Common myeloid progenitor, CD34-positive (primary cell): ENCODE measurements around the gene AMBP.

ENCODE experiments used
- CTCF ChIA-PET: fragments of 350-600 bp; sonication (Branson Sonifier 250); formaldehyde crosslinking; loops from one replicate; lab custom pipeline; 2021; ENCODE audit warnings: antibody characterized with exemption; lab: Charles Lee
- POLR2A ChIA-PET: fragments of 350-600 bp; sonication (Branson Sonifier 250); formaldehyde crosslinking; loops from one replicate; lab custom pipeline; 2021; ENCODE audit warnings: antibody characterized with exemption; lab: Charles Lee
- DNase-seq, 3 donors: peaks; one replicate each; pipeline versions ENCODE4 v3.0.0 to v3.0.0-alpha.2; 2013
- H3K27ac ChIP-seq, 2 experiments: 1 replicate in 1 of 2; 2 replicates in 1 of 2; pipeline ENCODE4 v1.7.0; 2013; ENCODE audit warnings: inconsistent platforms in 2 of 2, low read length in 2 of 2, mild to moderate bottlenecking in 2 of 2, low read depth in 1 of 2, moderate library complexity in 1 of 2; ENCODE audit not compliant: severe bottlenecking in 2 of 2, insufficient read depth in 1 of 2, poor library complexity in 1 of 2
- H3K27me3 ChIP-seq, 5 experiments: replicated peaks in 2 of 5; 1 replicate in 3 of 5; 2 replicates in 2 of 5; pipeline versions ENCODE4 v1.6.1 to v1.7.0; 2013; ENCODE audit warnings: low read length in 4 of 5, mild to moderate bottlenecking in 2 of 5, moderate library complexity in 2 of 5, inconsistent platforms in 1 of 5; ENCODE audit not compliant: insufficient read depth in 5 of 5, control insufficient read depth in 4 of 5
- H3K36me3 ChIP-seq, 4 experiments: 1 replicate in 2 of 4; 2 replicates in 2 of 4; pipeline versions ENCODE4 v1.6.1 to v1.7.0; 2013; ENCODE audit warnings: low read length in 3 of 4, control low read depth in 1 of 4, mild to moderate bottlenecking in 1 of 4; ENCODE audit not compliant: control insufficient read depth in 4 of 4, insufficient read depth in 4 of 4
- H3K4me1 ChIP-seq, 4 experiments: 1 replicate in 3 of 4; 2 replicates in 1 of 4; pipeline versions ENCODE4 v1.6.1 to v1.7.1; 2013; ENCODE audit warnings: low read length in 3 of 4, mild to moderate bottlenecking in 3 of 4, control low read depth in 1 of 4, inconsistent platforms in 1 of 4, moderate library complexity in 1 of 4; ENCODE audit not compliant: control insufficient read depth in 4 of 4, insufficient read depth in 4 of 4; ENCODE audit errors: control extremely low read depth in 1 of 4
- H3K4me3 ChIP-seq, 7 experiments: 1 replicate in 4 of 7; 2 replicates in 3 of 7; pipeline versions ENCODE4 v1.5.1 to v1.7.0; 2013; ENCODE audit warnings: mild to moderate bottlenecking in 7 of 7, low read length in 6 of 7, moderate library complexity in 6 of 7, inconsistent platforms in 2 of 7, low read depth in 2 of 7, control low read depth in 1 of 7; ENCODE audit not compliant: insufficient read depth in 4 of 7, control insufficient read depth in 1 of 7; ENCODE audit errors: extremely low read depth in 1 of 7
- H3K9me3 ChIP-seq, 5 experiments: 1 replicate in 4 of 5; 2 replicates in 1 of 5; pipeline versions ENCODE4 v1.6.1 to v1.7.1; 2013; ENCODE audit warnings: low read length in 4 of 5, mild to moderate bottlenecking in 2 of 5, inconsistent platforms in 1 of 5, low read depth in 1 of 5, moderate library complexity in 1 of 5; ENCODE audit not compliant: control insufficient read depth in 4 of 5, insufficient read depth in 2 of 5; ENCODE audit errors: control extremely low read depth in 1 of 5
- WGBS: methylation state at CpG from one replicate; pipeline ENCODE4 v1.1.5; 2013; ENCODE audit not compliant: insufficient coverage; 5-methylcytosine and 5-hydroxymethylcytosine counted together

The AMBP gene

DNA sequence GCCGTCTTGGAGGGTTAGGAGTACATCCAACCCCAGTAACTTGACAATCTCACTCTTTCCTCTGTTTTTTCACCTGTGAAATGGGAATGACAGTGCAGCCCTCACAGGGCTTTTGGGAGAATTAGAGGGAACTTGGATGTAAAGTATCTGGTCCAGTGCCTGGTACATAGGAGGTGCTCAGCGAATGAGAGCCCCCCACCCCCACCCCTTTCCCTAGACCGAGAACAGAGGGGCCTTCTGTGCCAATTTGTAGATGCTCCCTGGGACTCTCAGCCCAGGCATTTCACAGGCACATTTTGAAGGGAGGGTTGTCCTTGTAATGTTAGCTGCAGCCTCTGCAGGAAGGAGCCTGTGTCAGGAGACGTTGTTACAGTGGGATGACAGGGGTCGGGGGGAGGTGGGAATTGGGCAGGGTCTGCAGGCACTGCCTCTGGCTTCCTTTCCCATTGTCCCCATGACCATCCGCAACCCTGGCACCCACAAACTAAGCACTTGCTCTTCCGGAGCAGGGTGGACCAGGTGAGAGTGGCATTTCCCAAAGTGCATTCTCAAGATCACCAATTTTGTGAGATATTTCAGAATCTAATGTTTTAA lies 47.0 kb downstream of the AMBP start:
- no peaks in the 10 kb centered on the region for H3K27me3 ChIP-seq
- 100% methylated on average over 4 of the region's 7 CpGs for WGBS
- no peaks in the 10 kb centered on the region for H3K9me3 ChIP-seq
- H3K4me3 ChIP-seq = no peak overlapping the region
- H3K27ac ChIP-seq = no peak overlapping the region
- POLR2A ChIA-PET = no interaction called here
- H3K4me1 ChIP-seq = peaks cover 0 to 6% (median under 1%) of the 10 kb centered on the region in 4 experiments
- no peak for DNase-seq
- CTCF ChIA-PET = interaction anchor here (1.8 kb wide), 1 partner anchor 296 kb away, joined by 4 read pairs; no protein-coding TSS in a partner anchor
- peaks cover 6 to 59% (median 23%) of the 10 kb centered on the region in 4 experiments for H3K36me3 ChIP-seq

DNA sequence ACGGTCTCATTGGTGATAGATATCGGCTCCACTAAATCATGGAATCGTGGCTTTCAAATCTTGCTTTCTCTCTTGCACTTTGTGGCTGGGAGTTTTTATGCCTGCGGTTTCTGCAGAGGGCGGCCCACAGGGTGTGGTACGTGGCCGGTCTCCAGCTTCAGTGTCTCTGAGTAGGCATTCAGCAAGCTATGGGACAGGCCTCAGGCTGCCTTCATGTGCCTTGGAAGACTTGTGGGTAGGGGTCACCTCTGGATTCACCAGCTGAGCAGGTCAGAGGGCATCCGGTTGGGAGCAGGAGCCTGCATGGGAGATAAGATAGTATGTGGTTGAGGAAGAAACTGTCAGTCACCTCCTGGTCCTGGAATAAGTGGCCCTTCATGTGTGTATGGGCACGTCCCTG lies 47.7 kb downstream of the AMBP start:
- DNase-seq = no peak
- Histone ChIP-seq H3K27me3 (no peaks in the 10 kb centered on the region), H3K4me1 (peaks cover 0 to 6% (median under 1%) of the 10 kb centered on the region in 4 experiments), H3K9me3 (no peaks in the 10 kb centered on the region), H3K27ac (no peak overlapping the region), H3K4me3 (no peak overlapping the region), H3K36me3 (peaks cover 8 to 60% (median 25%) of the 10 kb centered on the region in 4 experiments)
- CTCF ChIA-PET = no interaction called here
- POLR2A ChIA-PET = no interaction called here
- 92% methylated on average over 8 of the region's 9 CpGs for WGBS

DNA sequence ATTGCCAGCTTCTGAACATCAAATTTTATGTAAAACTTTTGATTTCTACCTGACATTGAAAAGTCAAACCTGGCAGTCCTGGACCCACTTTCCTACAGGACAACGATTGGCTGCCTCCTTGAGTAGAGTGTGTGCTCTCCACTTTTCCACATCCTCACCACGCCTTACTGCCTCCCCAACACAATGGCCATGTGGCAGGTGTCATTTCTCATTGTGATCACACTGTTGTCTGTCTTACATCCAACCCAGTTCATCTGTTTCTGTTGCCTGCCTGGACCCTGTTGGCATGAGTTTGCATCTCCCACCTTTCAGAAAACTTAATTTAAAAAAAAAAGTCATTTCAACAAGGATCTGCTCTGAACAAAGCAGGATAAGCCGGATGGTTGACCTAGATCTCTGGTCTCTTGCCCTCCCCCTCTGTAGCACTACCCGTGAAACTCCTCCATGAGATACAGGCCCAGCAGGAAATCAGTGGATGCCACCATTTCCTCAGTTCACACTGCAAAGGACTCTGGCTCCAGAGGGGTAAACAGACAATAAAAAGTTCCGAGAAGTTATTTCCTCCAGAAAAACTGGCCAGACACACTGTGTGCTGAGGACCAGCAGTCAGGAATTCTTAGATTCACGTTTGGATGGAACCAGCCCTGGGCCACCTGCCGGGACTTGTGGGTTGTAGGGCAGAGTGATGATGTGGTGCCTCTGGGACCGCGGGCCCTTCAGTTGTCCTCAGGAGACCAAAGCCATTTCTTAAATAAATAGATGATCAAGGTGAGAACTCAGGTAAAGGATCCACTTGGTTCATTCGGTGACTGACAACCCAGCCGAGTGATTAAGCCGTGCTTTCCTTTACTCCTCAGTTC lies 48.6 kb downstream of the AMBP start:
- H3K27ac ChIP-seq = no peak overlapping the region
- peaks cover 8 to 59% (median 28%) of the 10 kb centered on the region in 4 experiments for H3K36me3 ChIP-seq
- 86% methylated on average over 8 of the region's 12 CpGs for WGBS
- ChIA-PET CTCF (no interaction called here), POLR2A (no interaction called here)
- H3K9me3 ChIP-seq = peaks cover 0 to 1% (median 0%) of the 10 kb centered on the region in 5 experiments
- H3K4me1 ChIP-seq = peaks cover 0 to 6% (median under 1%) of the 10 kb centered on the region in 4 experiments
- no peak overlapping the region for H3K4me3 ChIP-seq
- no peaks in the 10 kb centered on the region for H3K27me3 ChIP-seq
- no peak for DNase-seq

GRCh38 chr9:114028646-114029045 lies 49.5 kb downstream of the AMBP start:
- ChIA-PET POLR2A (no interaction called here), CTCF (no interaction called here)
- no peak for DNase-seq
- H3K27me3 ChIP-seq = no peaks in the 10 kb centered on the region
- H3K4me1 ChIP-seq = peaks cover 0 to 6% (median under 1%) of the 10 kb centered on the region in 4 experiments
- WGBS = 96% methylated on average over 22 of the region's 22 CpGs
- no peak overlapping the region for H3K4me3 ChIP-seq
- no peak overlapping the region for H3K27ac ChIP-seq
- peaks cover 0 to 8% (median 2%) of the 10 kb centered on the region in 5 experiments for H3K9me3 ChIP-seq
- H3K36me3 ChIP-seq = peaks cover 8 to 57% (median 28%) of the 10 kb centered on the region in 4 experiments

DNA sequence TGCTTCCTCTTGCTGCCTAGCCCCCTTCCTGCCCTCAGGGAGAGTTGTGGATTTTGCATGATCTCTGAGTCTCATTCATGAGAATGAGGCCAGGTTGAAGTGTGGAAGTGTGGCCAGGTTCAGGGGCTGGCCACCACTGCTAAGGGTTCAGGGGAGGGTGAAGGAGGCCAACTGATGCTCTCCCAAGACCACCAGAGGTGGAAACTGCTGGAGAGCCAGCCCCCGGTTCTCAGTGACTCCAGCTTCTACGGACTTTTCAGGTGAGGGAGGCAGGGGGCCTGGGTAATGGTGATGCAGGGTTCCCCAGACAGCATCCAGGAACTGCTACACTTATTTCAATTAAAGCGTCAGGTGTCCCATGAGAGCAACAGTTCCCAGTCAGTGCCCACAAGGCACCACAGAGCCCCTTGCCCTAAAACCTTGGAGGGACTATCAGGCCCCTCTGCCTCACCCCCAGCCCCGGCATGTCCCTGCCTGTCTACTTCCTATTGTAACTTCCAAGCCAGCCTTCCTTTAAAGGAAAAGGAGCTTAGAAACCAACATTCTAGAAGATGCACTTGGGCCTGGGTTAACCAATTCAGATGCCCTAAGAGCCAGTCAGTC lies 50.1 kb downstream of the AMBP start:
- Histone ChIP-seq H3K4me3 (no peak overlapping the region), H3K4me1 (peaks cover 0 to 6% (median under 1%) of the 10 kb centered on the region in 4 experiments), H3K27me3 (no peaks in the 10 kb centered on the region), H3K36me3 (peaks cover 8 to 57% (median 27%) of the 10 kb centered on the region in 4 experiments), H3K9me3 (peaks cover 0 to 13% (median 2%) of the 10 kb centered on the region in 5 experiments), H3K27ac (no peak overlapping the region)
- ChIA-PET POLR2A (no interaction called here), CTCF (interaction anchor here (0.7 kb wide), 1 partner anchor 10 kb away, joined by 3 read pairs; no protein-coding TSS in a partner anchor)
- DNase-seq = no peak
- WGBS = 96% methylated on average over 4 of the region's 4 CpGs

GRCh38 chr9:114027159-114027862 lies 50.8 kb downstream of the AMBP start:
- H3K36me3 ChIP-seq = peaks cover 8 to 57% (median 23%) of the 10 kb centered on the region in 4 experiments
- CTCF ChIA-PET = interaction anchor here (0.6 kb wide), 1 partner anchor 344 kb away, joined by 3 read pairs; no protein-coding TSS in a partner anchor
- no peak overlapping the region for H3K4me3 ChIP-seq
- no peaks in the 10 kb centered on the region for H3K27me3 ChIP-seq
- peaks cover 1 to 20% (median 7%) of the 10 kb centered on the region in 5 experiments for H3K9me3 ChIP-seq
- 98% methylated on average over 12 of the region's 13 CpGs for WGBS
- no peak overlapping the region for H3K27ac ChIP-seq
- DNase-seq = no peak
- POLR2A ChIA-PET = no interaction called here
- peaks cover 0 to 6% (median under 1%) of the 10 kb centered on the region in 4 experiments for H3K4me1 ChIP-seq
